Measurements from ENCODE around the gene NOTUM.
"Not testable (repeated sequence)": the region's sequence is repeated elsewhere in the genome, so short reads cannot be mapped to it uniquely, and the experiment has no call there.

The NOTUM gene

GRCh38 chr17:81957691-81958432, 3.1 kb downstream of the NOTUM start:
- no peak for DNase-seq (ENCODE audit: low read depth, low spot score)

- no peak for DNase-seq (ENCODE audit: low read depth, low spot score)
These were observed 4.1 kb downstream of the NOTUM start for GRCh38 chr17:81956607-81957589.

GRCh38 chr17:81955756-81956544, 5.0 kb downstream of the NOTUM start:
- no peak for DNase-seq (ENCODE audit: low read depth, low spot score)

GRCh38 chr17:81955058-81955681, 5.8 kb downstream of the NOTUM start:
- no peak for DNase-seq (ENCODE audit: low read depth, low spot score)

GRCh38 chr17:81954131-81955057, 6.6 kb downstream of the NOTUM start:
- DNase-seq (ENCODE audit: low read depth, low spot score), result no peak

GRCh38 chr17:81953443-81953842, 7.5 kb downstream of the NOTUM start:
- not testable (repeated sequence) for DNase-seq (ENCODE audit: low read depth, low spot score)

GRCh38 chr17:81952792-81953228, 8.2 kb downstream of the NOTUM start:
- no peak for DNase-seq (ENCODE audit: low read depth, low spot score)

- DNase-seq (ENCODE audit: low read depth, low spot score), result no peak
These were observed 9.0 kb downstream of the NOTUM start for GRCh38 chr17:81951785-81952684.

GRCh38 chr17:81950501-81950900, 10.5 kb downstream of the NOTUM start:
- no peak for DNase-seq (ENCODE audit: low read depth, low spot score)

- DNase-seq (ENCODE audit: low read depth, low spot score), result no peak
These were observed 12.2 kb downstream of the NOTUM start for GRCh38 chr17:81948635-81949378.

GRCh38 chr17:81947189-81947588, 13.8 kb downstream of the NOTUM start, which contains the start of gene MYADML2:
TSS of gene MYADML2 (minus strand) at chr17:81947233. CDS start at chr17:81941741, 5,492 bp downstream.
- no peak for DNase-seq (ENCODE audit: low read depth, low spot score)

GRCh38 chr17:81944858-81945257, 16.1 kb downstream of the NOTUM start:
- DNase-seq (ENCODE audit: low read depth, low spot score), result no peak

- DNase-seq (ENCODE audit: low read depth, low spot score), result no peak
These were observed 18.8 kb downstream of the NOTUM start for GRCh38 chr17:81942167-81942553.

GRCh38 chr17:81941484-81942166, 19.4 kb downstream of the NOTUM start:
- DNase-seq (ENCODE audit: low read depth, low spot score), result no peak

GRCh38 chr17:81940538-81941483, 20.2 kb downstream of the NOTUM start:
- DNase-seq (ENCODE audit: low read depth, low spot score), result no peak

- DNase-seq (ENCODE audit: low read depth, low spot score), result no peak
These were observed 21.1 kb downstream of the NOTUM start for GRCh38 chr17:81939881-81940385.

Data from iPS DF 19.7 (cell line).